ENCODE data around the gene PGM5.

Gene PGM5

DNA sequence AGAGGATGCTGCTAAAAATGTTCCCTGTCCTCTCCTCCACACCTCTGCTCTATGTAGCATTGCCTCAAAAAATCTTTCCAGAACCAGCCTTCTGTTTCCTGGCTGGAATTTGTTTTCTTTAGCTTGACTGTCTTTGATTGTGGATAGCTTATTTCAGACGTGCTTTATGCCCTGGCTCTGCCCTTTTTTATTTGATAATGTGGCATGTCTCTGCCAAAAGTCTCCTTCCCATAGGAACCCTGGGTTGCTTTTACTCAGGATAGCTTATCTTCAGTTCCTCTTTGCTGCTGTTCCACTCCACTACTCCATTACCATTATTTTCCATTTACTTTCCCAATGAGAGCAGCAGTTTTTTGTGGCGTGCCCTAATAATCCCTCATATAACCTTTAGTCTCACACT lies 185.2 kb downstream of the PGM5 start:
- DNase-seq = no peak

DNA sequence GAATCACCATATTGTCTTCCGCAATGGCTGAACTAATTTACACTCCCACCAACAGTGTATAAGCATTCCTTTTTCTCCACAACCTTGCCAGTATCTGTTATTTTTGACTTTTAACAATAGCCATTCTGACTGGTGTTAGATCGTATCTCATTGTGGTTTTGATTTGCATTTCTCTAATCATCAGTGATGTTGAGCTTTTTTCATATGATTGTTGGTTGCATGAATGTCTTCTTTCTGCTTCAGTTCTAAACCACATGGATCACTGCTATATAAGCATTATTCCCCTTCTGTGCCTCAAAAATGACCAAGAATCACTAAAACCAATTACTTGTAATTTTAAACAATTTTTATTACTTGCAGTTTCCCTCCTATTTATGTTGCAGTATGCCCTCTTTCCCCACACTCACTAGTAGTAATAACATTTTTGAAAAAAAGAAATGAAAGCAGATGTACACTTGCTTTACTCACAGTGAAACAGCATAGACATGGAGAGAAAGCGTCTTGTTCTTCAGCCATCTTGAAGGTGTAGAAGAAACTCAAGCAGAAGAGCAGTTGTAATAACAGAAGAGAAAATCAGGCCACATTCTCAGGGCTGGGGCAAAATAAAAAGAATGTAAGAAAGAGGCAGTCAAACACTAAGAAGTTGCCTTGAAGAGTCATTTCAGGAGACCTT lies 188.8 kb downstream of the PGM5 start:
- no peak for DNase-seq

DNA sequence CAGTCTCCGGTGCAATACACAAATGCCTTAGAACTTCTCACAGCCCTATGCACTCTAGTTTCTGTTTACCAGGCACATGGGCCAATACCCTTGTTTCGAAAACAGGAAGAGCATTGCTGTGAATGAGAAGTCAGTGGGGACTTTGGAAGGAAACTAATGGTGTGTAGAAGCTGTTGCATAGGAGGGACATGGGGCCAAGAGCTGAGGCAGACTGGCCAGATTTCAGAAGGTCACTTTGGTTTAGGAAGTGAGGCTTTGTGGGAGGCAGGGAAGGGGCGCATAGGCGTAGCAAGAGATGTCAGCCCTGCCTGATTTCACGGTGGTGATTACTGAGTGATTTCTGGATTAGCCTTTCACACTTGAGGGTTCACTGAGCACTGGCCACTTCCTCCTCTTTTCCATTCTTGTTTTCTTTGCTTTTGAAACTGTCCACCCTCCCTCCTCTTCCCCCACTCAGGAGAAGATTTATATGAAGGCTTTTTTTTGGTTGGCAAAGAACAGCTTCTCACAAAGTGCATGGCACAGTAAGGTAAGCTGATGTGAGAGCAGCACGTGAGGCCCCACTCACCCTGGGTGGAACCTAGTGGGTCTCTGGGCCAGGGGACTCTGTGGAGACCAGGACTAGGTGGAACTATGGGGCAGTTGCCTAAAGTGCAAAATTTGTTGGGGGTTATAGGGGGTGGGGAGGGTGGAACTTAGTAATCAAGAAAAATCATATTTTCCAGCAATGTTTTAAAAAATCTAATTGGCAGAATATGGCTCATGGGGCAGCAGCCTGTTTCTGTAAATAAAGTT lies 190.4 kb downstream of the PGM5 start:
- peak; percentile 21 for DNase-seq

DNA sequence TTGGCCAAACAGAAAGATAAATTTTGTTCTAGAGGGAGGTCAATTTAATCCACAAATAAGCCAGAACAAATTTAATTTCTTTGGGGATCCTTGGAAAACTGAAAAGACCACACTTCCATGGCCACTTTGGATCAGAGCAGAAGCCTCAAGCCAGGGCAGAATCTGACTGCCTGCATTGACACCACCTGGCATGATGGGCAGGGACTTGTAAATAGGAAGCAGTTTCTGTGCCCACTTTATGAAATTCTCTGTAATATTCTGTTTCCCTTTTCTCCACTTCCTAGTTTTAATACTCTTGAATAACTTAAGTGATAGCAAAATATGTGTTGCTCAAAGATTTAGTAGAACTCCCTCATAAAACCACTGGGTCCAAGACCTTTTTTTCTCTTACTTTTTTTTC lies 191.0 kb downstream of the PGM5 start:
- no peak for DNase-seq

DNA sequence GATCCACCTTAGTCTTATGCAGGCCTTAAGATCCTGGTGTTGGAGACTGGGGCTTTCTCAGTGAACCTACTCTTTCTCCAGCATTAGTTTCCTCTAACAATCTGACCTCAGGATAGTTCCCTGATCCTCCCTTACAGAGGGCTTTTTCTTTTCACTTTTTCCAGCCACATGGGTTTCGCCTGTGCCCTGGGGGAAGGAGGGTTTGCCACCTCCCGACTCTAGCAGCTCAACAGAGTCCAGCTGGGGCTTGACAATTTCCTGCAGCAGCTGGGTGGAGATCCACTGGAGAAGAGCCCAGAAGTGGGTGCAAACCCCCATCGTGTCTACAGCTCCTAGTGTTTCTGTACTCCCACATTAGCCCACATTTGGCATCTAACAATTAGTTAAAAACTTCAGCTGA lies 191.8 kb downstream of the PGM5 start:
- no peak for DNase-seq

DNA sequence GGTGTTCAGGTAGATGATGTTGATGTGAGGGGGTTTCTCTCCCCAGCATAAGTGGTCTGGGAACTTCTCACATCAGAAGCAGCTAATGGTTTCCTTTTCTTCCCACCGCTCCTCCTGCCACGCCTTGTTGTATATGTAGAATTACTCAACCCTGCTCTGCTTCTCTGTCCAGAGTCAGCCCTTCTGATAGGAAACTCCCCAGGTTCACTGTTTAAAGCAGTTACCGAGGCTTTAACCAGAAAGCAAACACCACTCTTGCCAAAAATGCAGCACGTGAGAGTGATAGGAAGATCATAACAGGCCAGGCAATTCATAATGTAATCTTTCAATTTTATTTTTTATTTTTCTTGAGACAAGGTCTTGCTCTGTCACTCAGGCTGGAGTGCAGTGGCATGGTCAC lies 194.8 kb downstream of the PGM5 start:
- DNase-seq = no peak

DNA sequence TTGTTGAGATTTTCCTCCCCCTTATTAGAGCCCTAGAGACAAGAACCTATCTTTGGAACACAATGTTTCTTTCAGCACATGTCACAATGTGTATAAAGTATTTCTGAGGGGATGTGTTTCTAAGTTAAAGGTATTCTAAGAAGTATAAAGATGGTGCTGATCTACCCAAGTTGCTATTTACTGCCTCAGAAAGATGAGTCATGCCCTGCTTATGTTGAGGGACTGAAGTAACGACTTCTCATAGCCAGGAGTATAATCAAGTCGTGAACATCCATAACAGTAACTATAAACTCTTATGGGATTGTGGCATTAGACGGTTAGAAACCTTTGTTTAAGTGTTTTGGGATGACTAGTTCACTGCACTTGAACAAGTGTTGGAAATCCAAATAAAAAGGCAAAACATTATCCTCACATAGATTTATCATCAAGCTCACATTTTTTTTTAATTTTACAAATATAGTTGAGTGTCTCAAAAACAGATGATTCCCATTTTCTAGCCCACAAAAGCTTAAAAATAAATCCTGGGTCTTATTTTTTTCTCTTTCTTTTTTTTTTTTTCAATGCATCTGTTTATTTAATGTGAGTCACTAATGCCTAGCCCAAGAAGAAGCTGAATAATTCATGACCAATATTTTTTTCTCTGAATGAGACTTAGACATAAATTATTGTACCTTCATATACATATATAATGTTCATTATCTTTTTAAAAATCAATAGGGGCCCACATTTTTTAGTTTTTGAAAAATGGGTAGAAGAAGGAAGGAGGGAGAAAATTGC lies 196.5 kb downstream of the PGM5 start:
- no peak for DNase-seq

DNA sequence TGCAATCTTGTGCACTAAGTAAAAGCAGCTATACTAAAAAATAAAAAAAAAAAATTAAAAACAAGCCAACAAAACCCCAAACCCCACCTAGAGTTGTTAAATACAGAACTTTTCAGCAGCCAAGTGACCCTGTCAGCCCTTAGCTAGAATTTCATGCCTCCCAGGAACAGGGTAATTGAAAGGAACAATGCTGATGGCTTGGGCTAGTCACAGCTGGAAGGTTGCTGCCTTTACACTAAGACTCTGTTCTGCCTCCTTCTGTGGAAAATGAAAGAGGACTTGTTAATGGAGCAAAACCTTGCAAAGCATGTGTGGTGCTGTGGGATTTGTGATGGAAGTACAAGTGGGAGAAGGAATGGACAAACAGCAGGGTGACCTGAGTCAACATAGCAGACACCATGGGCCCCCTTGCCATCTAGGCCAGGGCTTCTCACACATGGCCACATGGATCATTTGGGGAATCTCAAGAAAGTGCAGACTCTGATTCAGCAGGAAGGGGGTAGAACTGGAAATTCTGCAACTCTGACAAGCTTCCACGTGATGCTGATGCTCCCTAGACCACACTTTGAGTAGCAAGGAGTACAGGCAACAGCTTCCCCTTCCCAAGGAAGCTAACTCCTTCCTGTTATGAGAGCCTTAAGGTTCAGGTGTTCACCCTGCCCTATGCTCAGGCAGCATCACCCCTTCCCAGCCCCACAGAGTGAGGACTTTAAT lies 199.2 kb downstream of the PGM5 start:
- DNase-seq = no peak

DNA sequence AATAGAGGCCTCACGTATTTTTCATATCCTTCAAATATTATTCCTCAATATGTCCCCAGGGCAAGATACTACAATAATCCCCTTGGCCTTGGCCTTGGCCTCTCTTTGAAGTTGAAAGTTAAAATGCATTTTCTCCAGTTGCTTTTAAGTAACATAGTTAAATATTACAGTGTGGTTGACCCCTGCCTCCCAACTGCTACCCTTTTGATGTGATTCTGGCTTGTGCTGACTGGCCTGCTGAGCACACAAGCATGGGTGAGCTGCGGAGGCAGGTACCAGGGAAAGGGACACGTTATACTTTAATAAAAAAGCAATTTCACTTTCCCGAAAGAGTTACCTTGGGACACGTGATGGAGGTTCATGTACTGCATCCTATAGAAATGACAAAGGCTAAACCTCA lies 202.1 kb downstream of the PGM5 start:
- no peak for DNase-seq

DNA sequence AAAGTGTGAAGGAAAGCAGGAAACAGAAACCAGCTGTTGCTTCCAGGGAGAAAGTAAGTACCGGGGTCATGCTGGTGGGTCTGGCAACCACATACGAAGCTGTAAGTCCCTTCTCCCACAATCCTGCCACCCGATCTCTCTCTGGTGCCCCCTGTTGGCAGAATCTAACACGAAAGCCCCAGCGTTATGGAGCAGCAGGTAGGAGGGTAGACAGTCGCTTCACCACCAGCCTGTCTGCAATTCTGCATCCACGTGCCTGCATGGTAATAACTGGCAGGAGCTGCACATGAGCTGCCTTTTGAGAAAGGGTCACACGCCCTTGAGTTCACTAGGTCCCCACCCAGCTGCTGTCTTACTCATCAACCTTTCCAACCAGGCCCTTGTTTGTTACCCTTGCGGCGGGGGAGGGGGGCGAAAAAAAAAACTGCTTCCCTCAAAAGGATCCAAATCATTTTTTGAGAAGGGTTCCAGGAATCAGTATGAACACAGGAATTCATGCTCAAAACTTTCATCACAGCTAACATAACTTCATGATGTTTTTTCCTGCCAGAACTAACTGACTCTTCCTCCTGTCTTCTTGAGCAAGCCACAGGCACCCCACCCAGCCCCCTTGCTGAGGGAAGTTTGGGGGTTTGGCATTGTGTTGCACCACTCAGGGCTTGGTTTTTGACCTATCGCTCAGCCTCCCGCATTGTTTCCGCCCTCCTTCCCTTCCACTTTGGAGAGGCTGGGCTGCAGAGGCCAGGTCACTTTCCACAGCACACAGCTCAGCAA lies 203.8 kb downstream of the PGM5 start:
- no peak for DNase-seq

DNA sequence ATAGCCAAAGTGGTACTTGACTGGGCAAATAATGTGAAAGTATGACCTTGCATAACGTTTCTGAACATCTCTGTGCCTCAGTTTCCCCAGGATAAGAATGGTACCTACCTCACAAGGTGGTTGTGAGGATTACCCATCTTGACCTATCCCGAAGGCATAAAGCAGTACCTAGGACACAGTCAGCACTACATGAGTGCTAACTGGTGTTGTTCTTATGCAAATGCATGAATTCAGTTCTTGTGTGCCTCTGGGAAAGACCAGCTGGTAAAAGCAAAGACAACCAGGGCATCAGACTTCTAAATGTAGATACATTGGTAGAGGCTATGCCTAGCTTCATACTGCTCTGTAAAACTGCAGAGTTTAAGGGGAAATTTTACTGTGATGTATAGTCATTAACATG lies 206.1 kb downstream of the PGM5 start:
- DNase-seq = no peak

DNA sequence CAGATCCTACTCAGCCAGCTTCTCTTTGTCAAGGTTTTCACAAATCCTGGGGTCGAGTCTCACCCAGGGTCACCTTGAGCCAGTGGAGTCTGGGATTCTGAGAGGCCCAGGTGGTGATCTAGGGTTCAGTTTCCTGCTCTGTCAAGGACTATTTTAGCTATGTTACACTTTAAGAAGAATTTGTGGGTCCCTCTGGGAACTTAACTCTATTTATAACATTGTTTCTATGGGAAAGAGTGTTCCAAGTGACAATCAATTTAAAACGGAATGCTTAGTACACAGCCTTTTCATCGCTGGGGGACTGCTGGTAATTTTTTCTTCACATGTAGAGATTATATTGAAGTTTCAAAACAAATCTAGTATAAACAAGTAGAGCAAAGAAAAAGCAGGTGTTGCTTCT lies 211.2 kb downstream of the PGM5 start:
- no peak for DNase-seq

DNA sequence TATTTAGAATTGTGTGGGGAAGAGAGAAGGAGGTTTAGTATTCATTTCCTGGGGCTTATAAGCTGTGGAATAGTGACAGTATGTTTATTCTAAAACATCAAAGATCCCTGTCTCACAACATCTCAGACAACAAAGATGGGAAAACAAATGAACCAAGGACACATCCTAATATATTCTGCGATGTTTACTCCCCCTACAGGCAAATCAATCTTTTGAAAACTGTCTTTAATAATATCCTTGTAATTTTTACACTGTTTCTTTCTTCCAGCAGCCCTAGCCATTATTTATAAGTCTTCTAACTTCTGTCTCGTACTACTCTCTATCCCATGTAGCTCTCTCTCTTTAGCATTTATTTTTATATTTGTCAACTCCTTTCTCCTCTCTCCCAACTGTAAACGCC lies 217.7 kb downstream of the PGM5 start:
- DNase-seq = no peak

DNA sequence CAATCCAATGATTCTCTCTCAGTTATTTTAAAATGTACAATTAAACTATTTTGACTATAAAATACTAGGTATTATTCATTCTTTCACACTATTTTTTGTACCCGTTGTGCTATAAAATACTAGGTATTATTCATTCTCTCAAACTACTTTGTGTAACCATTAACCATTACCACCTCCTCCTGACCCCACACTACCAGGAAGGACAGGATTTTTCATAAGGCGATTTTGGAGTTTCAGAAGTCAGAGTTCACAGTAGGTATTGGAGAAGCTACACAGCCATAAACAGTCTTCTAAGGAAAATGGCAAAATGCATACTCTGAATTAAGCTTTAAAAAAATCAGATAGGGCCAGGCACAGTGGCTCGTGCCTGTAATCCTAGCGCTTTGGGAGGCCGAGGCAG lies 219.4 kb downstream of the PGM5 start:
- no peak for DNase-seq

DNA sequence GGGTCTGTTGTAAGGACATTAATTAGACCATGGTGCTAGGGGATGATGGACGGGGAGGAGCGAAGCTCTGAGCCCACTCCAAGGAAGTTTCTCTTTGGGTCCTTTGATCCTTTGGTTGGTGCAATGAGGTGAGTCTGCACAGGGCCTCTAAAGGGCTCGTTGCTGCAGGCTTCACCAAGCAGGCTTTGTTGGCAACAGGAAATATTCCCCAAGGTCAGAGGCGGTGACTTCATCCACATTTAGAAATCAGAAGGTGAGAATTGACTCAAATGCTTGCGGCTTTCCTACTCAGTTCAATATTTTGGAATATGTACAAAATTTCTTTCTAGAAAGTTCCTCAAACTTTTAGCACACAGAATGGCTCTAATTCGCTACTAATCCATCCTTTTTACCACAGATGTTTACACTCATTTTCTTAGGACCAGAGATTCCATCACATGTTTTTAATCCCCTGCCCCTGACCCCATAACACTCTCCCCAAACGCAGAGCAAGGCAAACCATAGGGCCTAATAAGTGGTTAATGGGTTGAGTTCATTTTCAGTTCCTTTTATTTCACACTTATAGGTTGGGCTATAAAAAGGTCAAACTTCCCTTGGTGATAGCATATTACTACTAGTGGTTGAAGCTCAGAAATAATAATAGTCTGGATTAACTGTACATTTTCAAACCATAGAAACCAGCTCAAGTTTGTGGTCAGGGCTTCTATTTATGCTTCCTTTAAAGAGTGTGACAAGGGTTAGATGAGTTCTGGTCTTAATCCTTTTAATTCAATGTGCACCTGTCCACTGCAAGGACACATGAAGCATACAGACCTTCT lies 221.6 kb downstream of the PGM5 start:
- no peak for DNase-seq
